Heart right ventricle (tissue), 16 donors: ENCODE measurements around the gene NRF1. TPM values are rescaled to one million over a fixed set of nuclear protein-coding genes. Genes with fewer than 3 reads are reported as not detected.
"Not testable (repeated sequence)": the region's sequence is repeated elsewhere in the genome, so short reads cannot be mapped to it uniquely, and the experiment has no call there.

Source experiments
- ATAC-seq, 8 donors: fragments of 200-7000 bp; cut with Tn5 transposase; one replicate each; pipeline ENCODE4 v1.9.1; 2020; ENCODE audit warnings: mild to moderate bottlenecking in 8 of 8, moderate library complexity in 8 of 8, moderate number of reproducible peaks in 1 of 8
- DNase-seq, 2 donors: peaks; one replicate each; pipeline ENCODE4 v3.0.0-alpha.2; 2020
- H3K27ac ChIP-seq, 10 donors: fragments of 200-600 bp; sonication (generic) in 2 of 10; one replicate each; pipeline versions ENCODE4 v1.5.0 to v1.8.0; 2020 to 2022; ENCODE audit warnings: mild to moderate bottlenecking in 3 of 10
- H3K27me3 ChIP-seq, 7 donors: fragments of 200-600 bp; one replicate each; pipeline ENCODE4 v1.8.0; 2021 to 2022; ENCODE audit warnings: mild to moderate bottlenecking in 2 of 7
- H3K36me3 ChIP-seq, 9 donors: fragments of 200-600 bp; sonication (generic) in 1 of 9; one replicate each; pipeline versions ENCODE4 v1.5.0 to v1.8.0; 2020 to 2022; ENCODE audit warnings: mild to moderate bottlenecking in 2 of 9
- H3K4me1 ChIP-seq, 9 donors: fragments of 200-600 bp; sonication (generic) in 1 of 9; one replicate each; pipeline versions ENCODE4 v1.5.0 to v1.8.0; 2020 to 2022; ENCODE audit warnings: mild to moderate bottlenecking in 4 of 9
- H3K4me3 ChIP-seq, 10 donors: fragments of 200-600 bp; sonication (generic) in 2 of 10; one replicate each; pipeline versions ENCODE4 v1.5.0 to v1.8.0; 2020 to 2022; ENCODE audit warnings: mild to moderate bottlenecking in 7 of 10, moderate library complexity in 2 of 10
- H3K9me3 ChIP-seq, 11 donors: fragments of 200-600 bp in 10 of 11; sonication (generic) in 2 of 11; one replicate each; pipeline versions ENCODE4 v1.5.0 to v1.8.0; 2013 to 2022; ENCODE audit warnings: mild to moderate bottlenecking in 2 of 11, control low read depth in 1 of 11, moderate library complexity in 1 of 11
- WGBS, 2 donors: extraction: QIAGEN DNeasy Blood & Tissue Kit; methylation state at CpG; one replicate each; pipeline ENCODE4 v1.1.7; 2013; ENCODE audit warnings: inconsistent platforms in 1 of 2; 5-methylcytosine and 5-hydroxymethylcytosine counted together
- intact Hi-C, 10 donors: fragments of 100-400 bp; cut with DNase I; formaldehyde crosslinking; loops; one replicate each; pipeline versions ENCODE4 v1.11.1 to v1.14.2; 2022
- polyA plus RNA-seq, 2 donors: library from polyadenylated mRNA; stranded (reverse); fragments of 200-250 nt; gene quantifications; one replicate each; pipeline ENCODE4 v1.2.3, GENCODE V29; 2013
- total RNA-seq, 10 donors: library from RNA; stranded (reverse); fragmentation: NEBNext Ultra II Directional in 3 of 10; extraction: Animal tissue kit (Norgen Biotek cat#: 25700) in 3 of 10; gene quantifications; one replicate each; pipeline versions ENCODE4 v1.2.1 to v1.2.4, GENCODE V29; 2021 to 2023
- TF ChIP-seq, protein P1 (sequence below), 9 donors: fragments of 200-600 bp; sonication (generic) in 2 of 9; IDR thresholded peaks; one replicate each; pipeline versions ENCODE4 v1.5.0 to v1.8.0; 2021 to 2022; ENCODE audit warnings: antibody characterized with exemption in 9 of 9, mild to moderate bottlenecking in 5 of 9, moderate library complexity in 1 of 9
- donor health status: Arrhythmogenic right ventricular cardiomyopathy.
- donor health status: ischemic (EF 13 %, LVEDD 7.1; RV severe dilation, severe dysfunction).
- donor health status: healthy with polysubstance abuse.
- donor health status: DM: no; HTN: yes; CAD: no.
- donor health status: DM: no; HTN: no; CAD: no.
- donor health status: ischemic (EF 25% LVEDD 6.9; RV normal size, moderate dysfunction).
- donor health status: ischemic (EF 25% LVEDD 5.7; RV mildly dilated, moderate dysfunction).
- donor health status: healthy.
- donor health status: DM: yes; HTN: yes; CAD: no.
- donor health status: Ischemic cardiomyopathy.
- donor health status: ischemic (EF 35%, LVEDD 5.7; RV mildly dilated, moderate dysfunction).
- donor health status: nonischemic (EF 11% LVEDD 7.7; RV severe dilation, severe dysfunction).
- donor health status: DM: yes; HTN: yes; CAD: no.
- donor health status: PGD.
- donor health status: ischemic (EF 29% LVEDD 5.4; RV normal size, mild dysfunction).
- donor health status: nonischemic (EF 23%, LVEDD 6.1; RV moderate dilation, normal function).

Gene NRF1
- total and polyA plus RNA-seq, 12 donors, result 4.9 to 16.0 (median 12.5) TPM

- H3K36me3 ChIP-seq, result no peaks in the 10 kb centered on the region
- ATAC-seq, result peak in 6 of 8 donors; percentile 47 to 87 (median 72)
Measured at GRCh38 chr7:129574487-129574886, 37.0 kb upstream of the NRF1 start.

GRCh38 chr7:129575699-129576098 is 35.8 kb upstream of the NRF1 start:
- Histone ChIP-seq H3K4me1 (peaks cover 0 to 10% (median 3%) of the 10 kb centered on the region in 9 donors), H3K9me3 (peaks cover 0 to 25% (median 7%) of the 10 kb centered on the region in 11 donors), H3K36me3 (no peaks in the 10 kb centered on the region), H3K27me3 (no peaks in the 10 kb centered on the region), H3K27ac (no peak overlapping the region), H3K4me3 (no peak overlapping the region)
- DNase-seq (no peak), ATAC-seq (no peak)
- TF ChIP-seq, protein P1, sequence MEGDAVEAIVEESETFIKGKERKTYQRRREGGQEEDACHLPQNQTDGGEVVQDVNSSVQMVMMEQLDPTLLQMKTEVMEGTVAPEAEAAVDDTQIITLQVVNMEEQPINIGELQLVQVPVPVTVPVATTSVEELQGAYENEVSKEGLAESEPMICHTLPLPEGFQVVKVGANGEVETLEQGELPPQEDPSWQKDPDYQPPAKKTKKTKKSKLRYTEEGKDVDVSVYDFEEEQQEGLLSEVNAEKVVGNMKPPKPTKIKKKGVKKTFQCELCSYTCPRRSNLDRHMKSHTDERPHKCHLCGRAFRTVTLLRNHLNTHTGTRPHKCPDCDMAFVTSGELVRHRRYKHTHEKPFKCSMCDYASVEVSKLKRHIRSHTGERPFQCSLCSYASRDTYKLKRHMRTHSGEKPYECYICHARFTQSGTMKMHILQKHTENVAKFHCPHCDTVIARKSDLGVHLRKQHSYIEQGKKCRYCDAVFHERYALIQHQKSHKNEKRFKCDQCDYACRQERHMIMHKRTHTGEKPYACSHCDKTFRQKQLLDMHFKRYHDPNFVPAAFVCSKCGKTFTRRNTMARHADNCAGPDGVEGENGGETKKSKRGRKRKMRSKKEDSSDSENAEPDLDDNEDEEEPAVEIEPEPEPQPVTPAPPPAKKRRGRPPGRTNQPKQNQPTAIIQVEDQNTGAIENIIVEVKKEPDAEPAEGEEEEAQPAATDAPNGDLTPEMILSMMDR (IDR thresholded peaks at IDR 0.05), result no peak
- intact Hi-C loops, result no loop called here
- 92% methylated on average over 7 of the region's 7 CpGs for WGBS, 2 donors

More at GRCh38 chr7:129574487-129574886, 37.0 kb upstream of the NRF1 start:
- WGBS, 2 donors, result 36 to 57% methylated on average over 3 of the region's 3 CpGs
- intact Hi-C loops, result no loop called here
- Histone ChIP-seq H3K4me3 (no peak overlapping the region), H3K27me3 (no peaks in the 10 kb centered on the region), H3K9me3 (peaks cover 0 to 25% (median 7%) of the 10 kb centered on the region in 11 donors), H3K27ac (peak overlapping the region in 2 of 10 donors; percentile 36 to 48), H3K4me1 (peaks cover 0 to 10% (median 3%) of the 10 kb centered on the region in 9 donors)
- TF ChIP-seq, protein P1 (IDR thresholded peaks at IDR 0.05), result no peak
- DNase-seq, result peak in 1 of 2 donors; percentile 31

DNA sequence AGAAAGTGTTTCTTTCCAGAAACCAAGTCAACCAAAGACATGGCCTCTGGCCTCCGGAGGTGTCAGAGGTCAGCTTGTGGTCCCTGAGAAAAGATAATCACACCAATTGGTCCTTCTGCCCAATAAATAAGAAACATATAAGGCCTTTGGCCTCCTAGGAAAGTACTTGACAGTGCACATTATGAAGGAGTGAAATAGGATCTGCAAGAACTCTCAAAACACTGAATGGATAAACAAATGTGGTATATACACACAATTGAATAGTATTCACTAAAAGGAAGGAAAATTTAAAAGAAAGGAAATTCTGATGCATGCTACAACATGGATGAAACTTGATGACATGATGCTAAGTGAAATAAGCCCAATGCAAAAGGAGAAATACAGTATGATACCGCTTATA is 35.4 kb upstream of the NRF1 start:
- Histone ChIP-seq H3K4me3 (no peak overlapping the region), H3K9me3 (peaks cover 0 to 25% (median 7%) of the 10 kb centered on the region in 11 donors), H3K36me3 (no peaks in the 10 kb centered on the region), H3K4me1 (peaks cover 0 to 10% (median 3%) of the 10 kb centered on the region in 9 donors), H3K27ac (no peak overlapping the region), H3K27me3 (no peaks in the 10 kb centered on the region)
- no peak for ATAC-seq
- 98 to 99% methylated on average over 2 of the region's 2 CpGs for WGBS, 2 donors
- intact Hi-C loops, result no loop called here
- no peak for DNase-seq
- TF ChIP-seq, protein P1 (IDR thresholded peaks at IDR 0.05), result no peak

DNA sequence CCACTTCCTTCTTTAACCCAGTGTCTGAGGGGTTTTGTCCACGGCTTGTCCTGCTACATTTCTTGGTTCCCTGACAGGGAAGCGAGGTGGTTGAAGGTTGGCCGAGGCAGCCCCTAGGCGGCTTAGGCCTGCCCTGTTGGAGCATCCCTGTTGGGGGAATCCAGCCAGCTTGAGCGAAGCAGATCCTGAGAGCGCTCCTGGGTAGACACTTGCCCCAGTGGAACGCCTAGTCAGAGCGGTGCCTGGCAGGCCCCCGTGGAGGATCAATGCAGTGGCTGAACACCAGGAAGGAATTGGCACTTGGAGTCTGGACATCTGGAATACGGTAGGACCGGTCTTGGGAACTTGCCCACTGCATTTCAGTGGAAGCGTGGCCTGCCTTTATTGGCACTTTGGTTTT is 32.7 kb upstream of the NRF1 start:
- Histone ChIP-seq H3K4me1 (peaks cover 0 to 10% (median 3%) of the 10 kb centered on the region in 9 donors), H3K9me3 (peaks cover 0 to 25% (median 7%) of the 10 kb centered on the region in 11 donors), H3K27ac (no peak overlapping the region), H3K27me3 (no peaks in the 10 kb centered on the region), H3K4me3 (no peak overlapping the region), H3K36me3 (no peaks in the 10 kb centered on the region)
- DNase-seq (no peak), ATAC-seq (no peak)
- WGBS, 2 donors, result 93 to 97% methylated on average over 12 of the region's 12 CpGs
- TF ChIP-seq, protein P1 (IDR thresholded peaks at IDR 0.05), result no peak
- intact Hi-C loops, result no loop called here

DNA sequence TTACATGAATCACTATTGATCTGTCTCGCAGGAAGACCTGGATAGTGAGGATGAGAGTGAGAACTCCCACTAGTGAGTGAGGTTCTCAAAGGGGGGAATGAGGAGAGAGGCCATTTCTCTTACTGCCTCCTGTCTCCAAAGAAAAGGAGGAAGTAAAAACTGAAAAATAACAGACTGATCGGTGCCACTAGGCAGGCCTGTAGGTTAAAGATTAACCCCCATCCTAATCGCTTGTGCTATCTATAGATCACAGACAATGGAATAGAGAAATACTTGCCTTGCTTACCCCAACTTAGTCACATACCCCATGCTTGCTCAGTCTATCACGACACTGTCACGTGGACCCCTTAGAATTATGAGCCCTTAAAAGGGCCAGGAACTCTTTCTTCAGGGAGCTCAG is 25.3 kb upstream of the NRF1 start:
- H3K27me3 ChIP-seq, H3K4me3 ChIP-seq, H3K27ac ChIP-seq, H3K36me3 ChIP-seq, DNase-seq, ATAC-seq, H3K4me1 ChIP-seq, intact Hi-C loops: not testable (repeated sequence)
- peaks cover 0 to 45% (median 16%) of the 10 kb centered on the region in 11 donors for H3K9me3 ChIP-seq
- WGBS, 2 donors, result 93 to 95% methylated on average over 5 of the region's 5 CpGs
